K562 (cell line): Measurements from ENCODE around the gene REEP2. TPM values are rescaled to one million over a fixed set of nuclear protein-coding genes. Genes with fewer than 3 reads are reported as not detected.
A peak's percentile ranks its signal among the peaks of the same experiment; 100 is the strongest.

Source experiments
- ATF7 ChIP-seq: fragments of 450-650 bp; IDR thresholded peaks from 2 replicates; pipeline ENCODE4 v1.7.1; 2014; ENCODE audit warnings: mild to moderate bottlenecking, moderate library complexity
- BRD9 ChIP-seq: fragments of 450-650 bp; IDR thresholded peaks from 2 replicates; pipeline ENCODE4 v1.6.1; 2018; ENCODE audit warnings: low read depth; ENCODE audit not compliant: partially characterized antibody
- DEAF1 ChIP-seq: fragments of 450-650 bp; formaldehyde crosslinking; IDR thresholded peaks from 2 replicates; pipeline ENCODE4 v1.4.0; 2020; ENCODE audit warnings: mild to moderate bottlenecking, moderate library complexity
- ETV5 ChIP-seq: sonication (generic); formaldehyde crosslinking; IDR thresholded peaks from 2 replicates; pipeline ENCODE4 v1.4.0; 2020; ENCODE audit warnings: low read depth, mild to moderate bottlenecking, missing genetic modification reagents
- HDGF ChIP-seq: fragments of 450-650 bp; IDR thresholded peaks from 2 replicates; pipeline ENCODE4 v1.6.1; 2016
- KAT2B ChIP-seq: IDR thresholded peaks from one replicate; pipeline ENCODE4 v1.6.1; 2012; ENCODE audit warnings: low read depth, mild to moderate bottlenecking, control low read depth, inconsistent platforms, low read length, moderate library complexity
- MEF2D ChIP-seq: conservative IDR thresholded peaks from 2 replicates; pipeline ENCODE4 v1.6.1; 2016; ENCODE audit warnings: low read depth, missing genetic modification characterization, missing compliant biosample characterization
- MEIS2 ChIP-seq: fragments of 450-650 bp; IDR thresholded peaks from 2 replicates; pipeline ENCODE4 v1.6.1; 2014; ENCODE audit warnings: mild to moderate bottlenecking; ENCODE audit not compliant: partially characterized antibody
- NCOA1 ChIP-seq: fragments of 450-650 bp; IDR thresholded peaks from 2 replicates; pipeline ENCODE4 v1.6.1; 2016; ENCODE audit warnings: low read depth
- NFATC3 ChIP-seq: fragments of 450-650 bp; IDR thresholded peaks from 2 replicates; pipeline ENCODE4 v1.6.1; 2017; ENCODE audit warnings: mild to moderate bottlenecking
- NR4A1 ChIP-seq, 2 experiments: fragments of 250-450 bp in 1 of 2; fragments of 450-650 bp in 1 of 2; sonication (Bioruptor Pico) in 1 of 2; IDR thresholded peaks; 2 replicates each; pipeline versions ENCODE4 v1.4.0 to v1.6.1; 2016 to 2020; ENCODE audit warnings: mild to moderate bottlenecking in 2 of 2, missing compliant biosample characterization in 1 of 2, missing genetic modification characterization in 1 of 2, moderate library complexity in 1 of 2
- POLR2AphosphoS2 ChIP-seq: IDR thresholded peaks from 2 replicates; pipeline ENCODE4 v1.6.1; 2012; ENCODE audit warnings: low read length, improper control_type of control experiment
- POLR3G ChIP-seq: IDR thresholded peaks from 2 replicates; pipeline ENCODE4 v1.6.1; 2011; ENCODE audit not compliant: insufficient read length, insufficient replicate concordance; ENCODE audit errors: extremely low read depth
- SNRNP70 ChIP-seq: fragments of 200-400 bp; formaldehyde crosslinking; optimal IDR thresholded peaks from 2 replicates; pipeline ENCODE3; 2017; ENCODE audit warnings: low read depth, low read length
- STAT5A ChIP-seq: IDR thresholded peaks from 2 replicates; pipeline ENCODE4 v1.6.1; 2012; ENCODE audit warnings: low read length, inconsistent platforms, borderline replicate concordance
- TAF9B ChIP-seq: fragments of 450-650 bp; IDR thresholded peaks from 2 replicates; pipeline ENCODE4 v1.6.1; 2018; ENCODE audit warnings: mild to moderate bottlenecking; ENCODE audit not compliant: partially characterized antibody
- THAP7 ChIP-seq: fragments of 250-450 bp; sonication (Bioruptor Pico); IDR thresholded peaks from 2 replicates; pipeline ENCODE4 v1.5.0; 2021
- ZKSCAN1 ChIP-seq: fragments of 150-350 bp; IDR thresholded peaks from 2 replicates; pipeline ENCODE4 v1.6.1; 2016; ENCODE audit warnings: low read depth, low read length
- ZNF133 ChIP-seq: fragments of 250-450 bp; sonication (Bioruptor Pico); IDR thresholded peaks from 2 replicates; pipeline ENCODE4 v1.4.0; 2020; ENCODE audit warnings: mild to moderate bottlenecking
- ZNF24 ChIP-seq: fragments of 450-650 bp; IDR thresholded peaks from 2 replicates; pipeline ENCODE4 v1.6.1; 2016
- ZNF407 ChIP-seq: fragments of 450-650 bp; IDR thresholded peaks from 2 replicates; pipeline ENCODE4 v1.6.1; 2016; ENCODE audit warnings: low read depth
- ZSCAN29 ChIP-seq: fragments of 450-650 bp; IDR thresholded peaks from 2 replicates; pipeline ENCODE4 v1.6.1; 2017
- polyA plus RNA-seq, 8 experiments: library from polyadenylated mRNA; depleted of rRNA in 4 of 8; stranded (reverse) in 5 of 8; unstranded in 3 of 8; fragments of >200 nt; fragmentation: Nextera tagmentation in 2 of 8; fragmentation: Illumina TruSeq in 1 of 8; extraction: Ambion mirVana in 2 of 8; extraction: Trizol in 1 of 8; gene quantifications; 2 replicates each; pipeline versions ENCODE4 v1.2.1 to v1.2.3, GENCODE V29; 2011 to 2014; ENCODE audit warnings: inconsistent platforms in 1 of 8, missing spikeins in 1 of 8
- total RNA-seq, 7 experiments: library from RNA; depleted of rRNA in 6 of 7; stranded (reverse); fragments of >200 nt in 6 of 7; fragmentation: Illumina TruSeq in 2 of 7; extraction: Trizol in 2 of 7; gene quantifications; 2 replicates each; pipeline versions ENCODE4 v1.2.1 to v1.2.3, GENCODE V29; 2011 to 2021; ENCODE audit warnings: low replicate concordance in 1 of 7

The REEP2 gene
- total and polyA plus RNA-seq, 9 of the 15 experiments (the other 6 are each of a cell fraction or from before 2014, with no cell fraction given) = 0.03 to 1.1 (median 0.12) TPM; not detected in 1

GRCh38 chr5:138464008-138464387 lies 25.1 kb downstream of the REEP2 start (continued):
- TF ChIP-seq THAP7 (CRISPR knock-in tag) (no peak), ZNF407 (no peak), TAF9B (peak; percentile 43), NR4A1 (CRISPR knock-in tag; IDR thresholded peaks at IDR 0.05) (no peak), NR4A1 (tag; IDR thresholded peaks at IDR 0.05) (no peak), ZSCAN29 (peak; percentile 13; the same call in 1 of the 2 replicates), POLR3G (no peak), ETV5 (CRISPR knock-in tag) (peak; percentile 97), MEF2D (tag) (no peak), NFATC3 (no peak), DEAF1 (CRISPR knock-in tag) (peak; percentile 87), ATF7 (peak; percentile 36), BRD9 (no peak), ZKSCAN1 (no peak), POLR2AphosphoS2 (no peak), ZNF24 (no peak), NCOA1 (no peak), HDGF (no peak), KAT2B (no peak), STAT5A (no peak), ZNF133 (CRISPR knock-in tag) (no peak), SNRNP70 (no peak), MEIS2 (peak; percentile 8)
